Ishikawa (cell line): ENCODE results near the gene DUSP9.

Source experiments
- CEBPB ChIP-seq: IDR thresholded peaks from 2 replicates; pipeline ENCODE4 v1.6.1; 2012
- CREB1 ChIP-seq: IDR thresholded peaks from 2 replicates; pipeline ENCODE4 v1.6.1; 2012; ENCODE audit warnings: low read depth
- EP300 ChIP-seq: IDR thresholded peaks from 2 replicates; pipeline ENCODE4 v1.6.1; 2012; ENCODE audit warnings: borderline replicate concordance
- FOXM1 ChIP-seq: IDR thresholded peaks from 2 replicates; pipeline ENCODE4 v1.6.1; 2012; ENCODE audit warnings: low read depth, borderline replicate concordance
- NFIC ChIP-seq: IDR thresholded peaks from 2 replicates; pipeline ENCODE4 v1.6.1; 2012
- RAD21 ChIP-seq: IDR thresholded peaks from 2 replicates; pipeline ENCODE4 v1.6.1; 2012; ENCODE audit warnings: low read depth
- TCF12 ChIP-seq: IDR thresholded peaks from 2 replicates; pipeline ENCODE4 v1.6.1; 2012; ENCODE audit warnings: low read depth
- YY1 ChIP-seq: IDR thresholded peaks from 2 replicates; pipeline ENCODE4 v1.6.1; 2012; ENCODE audit warnings: low read depth
- ZBTB7A ChIP-seq: IDR thresholded peaks from 2 replicates; pipeline ENCODE4 v1.6.1; 2012; ENCODE audit warnings: low read depth
- TF ChIP-seq, protein P1 (sequence below): IDR thresholded peaks from 2 replicates; pipeline ENCODE4 v1.6.1; 2012; ENCODE audit warnings: low read depth, mild to moderate bottlenecking
- TF ChIP-seq, protein P2 (sequence below): IDR thresholded peaks from 2 replicates; pipeline ENCODE4 v1.6.1; 2012
- TF ChIP-seq, protein P3 (sequence below): IDR thresholded peaks from 2 replicates; pipeline ENCODE4 v1.6.1; 2012

DNA sequence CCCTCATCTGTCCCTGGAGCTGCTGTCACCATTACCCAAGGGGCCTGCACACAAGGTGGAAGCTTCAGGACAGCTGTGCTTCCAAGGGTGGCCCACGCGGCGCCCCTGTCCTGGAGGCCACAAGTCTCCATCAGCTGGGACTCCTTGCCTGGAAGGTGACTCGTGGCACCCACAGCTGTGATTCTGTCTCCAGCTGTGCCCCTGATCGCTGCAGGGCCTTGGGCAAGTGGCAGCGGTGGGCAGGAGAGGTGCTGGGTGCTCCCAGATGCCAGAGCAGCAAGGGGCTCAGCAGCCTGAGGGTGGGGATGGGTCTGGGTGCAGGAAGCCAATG is 9.0 kb upstream of the DUSP9 start:
- TF ChIP-seq YY1 (no peak), FOXM1 (no peak), CEBPB (no peak), ZBTB7A (no peak), RAD21 (no peak), TCF12 (no peak), EP300 (no peak), CREB1 (no peak), NFIC (no peak)
- TF ChIP-seq, protein P1, sequence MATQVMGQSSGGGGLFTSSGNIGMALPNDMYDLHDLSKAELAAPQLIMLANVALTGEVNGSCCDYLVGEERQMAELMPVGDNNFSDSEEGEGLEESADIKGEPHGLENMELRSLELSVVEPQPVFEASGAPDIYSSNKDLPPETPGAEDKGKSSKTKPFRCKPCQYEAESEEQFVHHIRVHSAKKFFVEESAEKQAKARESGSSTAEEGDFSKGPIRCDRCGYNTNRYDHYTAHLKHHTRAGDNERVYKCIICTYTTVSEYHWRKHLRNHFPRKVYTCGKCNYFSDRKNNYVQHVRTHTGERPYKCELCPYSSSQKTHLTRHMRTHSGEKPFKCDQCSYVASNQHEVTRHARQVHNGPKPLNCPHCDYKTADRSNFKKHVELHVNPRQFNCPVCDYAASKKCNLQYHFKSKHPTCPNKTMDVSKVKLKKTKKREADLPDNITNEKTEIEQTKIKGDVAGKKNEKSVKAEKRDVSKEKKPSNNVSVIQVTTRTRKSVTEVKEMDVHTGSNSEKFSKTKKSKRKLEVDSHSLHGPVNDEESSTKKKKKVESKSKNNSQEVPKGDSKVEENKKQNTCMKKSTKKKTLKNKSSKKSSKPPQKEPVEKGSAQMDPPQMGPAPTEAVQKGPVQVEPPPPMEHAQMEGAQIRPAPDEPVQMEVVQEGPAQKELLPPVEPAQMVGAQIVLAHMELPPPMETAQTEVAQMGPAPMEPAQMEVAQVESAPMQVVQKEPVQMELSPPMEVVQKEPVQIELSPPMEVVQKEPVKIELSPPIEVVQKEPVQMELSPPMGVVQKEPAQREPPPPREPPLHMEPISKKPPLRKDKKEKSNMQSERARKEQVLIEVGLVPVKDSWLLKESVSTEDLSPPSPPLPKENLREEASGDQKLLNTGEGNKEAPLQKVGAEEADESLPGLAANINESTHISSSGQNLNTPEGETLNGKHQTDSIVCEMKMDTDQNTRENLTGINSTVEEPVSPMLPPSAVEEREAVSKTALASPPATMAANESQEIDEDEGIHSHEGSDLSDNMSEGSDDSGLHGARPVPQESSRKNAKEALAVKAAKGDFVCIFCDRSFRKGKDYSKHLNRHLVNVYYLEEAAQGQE = no peak
- TF ChIP-seq, protein P2, sequence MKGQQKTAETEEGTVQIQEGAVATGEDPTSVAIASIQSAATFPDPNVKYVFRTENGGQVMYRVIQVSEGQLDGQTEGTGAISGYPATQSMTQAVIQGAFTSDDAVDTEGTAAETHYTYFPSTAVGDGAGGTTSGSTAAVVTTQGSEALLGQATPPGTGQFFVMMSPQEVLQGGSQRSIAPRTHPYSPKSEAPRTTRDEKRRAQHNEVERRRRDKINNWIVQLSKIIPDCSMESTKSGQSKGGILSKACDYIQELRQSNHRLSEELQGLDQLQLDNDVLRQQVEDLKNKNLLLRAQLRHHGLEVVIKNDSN = no peak
- TF ChIP-seq, protein P3, sequence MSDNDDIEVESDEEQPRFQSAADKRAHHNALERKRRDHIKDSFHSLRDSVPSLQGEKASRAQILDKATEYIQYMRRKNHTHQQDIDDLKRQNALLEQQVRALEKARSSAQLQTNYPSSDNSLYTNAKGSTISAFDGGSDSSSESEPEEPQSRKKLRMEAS = no peak
